ENCODE measurements around the gene S100A5. TPM values are rescaled to one million over a fixed set of nuclear protein-coding genes. Genes with fewer than 3 reads are reported as not detected.
"Not testable (repeated sequence)": the region's sequence is repeated elsewhere in the genome, so short reads cannot be mapped to it uniquely, and the experiment has no call there.

The S100A5 gene
- total RNA-seq, 1 donor from 2014 or later: not detected

- DNase-seq (ENCODE audit: missing footprints): no peak
These were observed 28.7 kb upstream of the S100A5 start for GRCh38 chr1:153569465-153569864.

GRCh38 chr1:153568367-153569099 is 27.8 kb upstream of the S100A5 start:
- peak; percentile 94 for DNase-seq (ENCODE audit: missing footprints)
- ATAC-seq: peak; percentile 34
- intact Hi-C loops (cut with DNase I): loop anchor here (1.0 to 5.0 kb wide), 4 partner anchors 35 to 206 kb away; partner anchors contain the start of gene CHTOP

More at GRCh38 chr1:153569465-153569864, 28.7 kb upstream of the S100A5 start:
- intact Hi-C loops (cut with DNase I): loop anchor here (5.0 kb wide), 2 partner anchors 63 to 207 kb away; partner anchors contain the start of gene CHTOP
- ATAC-seq: no peak

GRCh38 chr1:153567621-153568366 is 27.1 kb upstream of the S100A5 start:
- DNase-seq (ENCODE audit: missing footprints) (no peak), ATAC-seq (no peak)
- intact Hi-C loops (cut with DNase I): loop anchor here (1.0 to 5.0 kb wide), 5 partner anchors 17 to 205 kb away; partner anchors contain the start of gene CHTOP

GRCh38 chr1:153566414-153567371 is 26.0 kb upstream of the S100A5 start:
- ATAC-seq: peak; percentile 90
- intact Hi-C loops (cut with DNase I): loop anchor here (2.0 to 5.0 kb wide), 3 partner anchors 16 to 204 kb away; partner anchors contain the start of gene CHTOP
- DNase-seq (ENCODE audit: missing footprints): peak; percentile 97

GRCh38 chr1:153565529-153566374 is 25.0 kb upstream of the S100A5 start, which contains the start of gene S100A2:
S100A2 (minus strand) TSS chr1:153565844; CDS start chr1:153563877, 1,967 bp downstream.
- intact Hi-C loops (cut with DNase I): loop anchor here (2.0 to 5.0 kb wide), 3 partner anchors 15 to 203 kb away; partner anchors contain the start of gene CHTOP
- peak; percentile 38 for ATAC-seq
- DNase-seq (ENCODE audit: missing footprints): peak; percentile 74

GRCh38 chr1:153563991-153564390 is 23.3 kb upstream of the S100A5 start:
- intact Hi-C loops (cut with DNase I): no loop called here
- ATAC-seq (no peak), DNase-seq (ENCODE audit: missing footprints) (no peak)

- DNase-seq (ENCODE audit: missing footprints) (no peak), ATAC-seq (no peak)
- intact Hi-C loops (cut with DNase I): no loop called here
These were observed 22.8 kb upstream of the S100A5 start for GRCh38 chr1:153563483-153563901.

- intact Hi-C loops (cut with DNase I); DNase-seq (ENCODE audit: missing footprints); ATAC-seq: not testable (repeated sequence)
These were observed 21.3 kb upstream of the S100A5 start for GRCh38 chr1:153562021-153562420.

- intact Hi-C loops (cut with DNase I): no loop called here
- DNase-seq (ENCODE audit: missing footprints) (no peak), ATAC-seq (no peak)
These were observed 20.8 kb upstream of the S100A5 start for GRCh38 chr1:153561466-153561985.

GRCh38 chr1:153560771-153561465 is 20.2 kb upstream of the S100A5 start:
- ATAC-seq: no peak
- DNase-seq (ENCODE audit: missing footprints): no peak
- intact Hi-C loops (cut with DNase I): no loop called here

GRCh38 chr1:153560241-153560640 is 19.5 kb upstream of the S100A5 start:
- ATAC-seq (no peak), DNase-seq (ENCODE audit: missing footprints) (no peak)
- intact Hi-C loops (cut with DNase I): no loop called here

- DNase-seq (ENCODE audit: missing footprints) (no peak), ATAC-seq (no peak)
- intact Hi-C loops (cut with DNase I): no loop called here
These were observed 17.1 kb upstream of the S100A5 start for GRCh38 chr1:153557877-153558276.

GRCh38 chr1:153556348-153556747 is 15.6 kb upstream of the S100A5 start:
- ATAC-seq (no peak), DNase-seq (ENCODE audit: missing footprints) (no peak)
- intact Hi-C loops (cut with DNase I): no loop called here

GRCh38 chr1:153553830-153554541 is 13.3 kb upstream of the S100A5 start:
- intact Hi-C loops (cut with DNase I): no loop called here
- no peak for ATAC-seq
- DNase-seq (ENCODE audit: missing footprints): no peak

GRCh38 chr1:153553096-153553495 is 12.4 kb upstream of the S100A5 start:
- DNase-seq (ENCODE audit: missing footprints): no peak
- ATAC-seq: no peak
- intact Hi-C loops (cut with DNase I): no loop called here

GRCh38 chr1:153552335-153552734 is 11.6 kb upstream of the S100A5 start:
- no peak for DNase-seq (ENCODE audit: missing footprints)
- intact Hi-C loops (cut with DNase I): no loop called here
- no peak for ATAC-seq
